ENCODE results near the gene MEST. TPM values are rescaled to one million over a fixed set of nuclear protein-coding genes. Genes with fewer than 3 reads are reported as not detected.

MEST gene
- total RNA-seq, 1 experiment from 2014 or later, result 37.4 TPM

- Histone ChIP-seq H3K27ac (ENCODE audit: low read depth, low read length, poor library complexity, severe bottlenecking) (no peak overlapping the region), H3K4me3 (ENCODE audit: low read depth, low read length, poor library complexity, severe bottlenecking) (no peak overlapping the region), H3K9me3 (ENCODE audit: low read depth, low read length, poor library complexity, severe bottlenecking) (no peaks in the 10 kb centered on the region), H3K36me3 (ENCODE audit: insufficient read depth, low read length, poor library complexity, severe bottlenecking) (no peaks in the 10 kb centered on the region), H3K4me1 (ENCODE audit: insufficient read depth, low read length, poor library complexity, severe bottlenecking) (no peaks in the 10 kb centered on the region), H3K27me3 (replicated peaks; ENCODE audit: insufficient read depth, low read depth, low read length, poor library complexity) (no peaks in the 10 kb centered on the region)
- intact Hi-C loops (cut with micrococcal nuclease; ENCODE audit: unreplicated experiment), result no loop called here
- BruUV-seq (replicated peaks), result no TSS peak
- CTCF ChIA-PET, result no interaction called here
- POLR2A ChIA-PET (ENCODE audit: low non-redundant PET), result no interaction called here
- TF ChIP-seq EZH2 (IDR thresholded peaks at IDR 0.05; ENCODE audit: borderline replicate concordance, low read depth, low read length, poor library complexity, severe bottlenecking), result no peak
- TF ChIP-seq CTCF (conservative IDR thresholded peaks at IDR 0.05; ENCODE audit: low read depth, low read length), result peak; percentile 51
- no peak for DNase-seq (ENCODE audit: low spot score)
Measured at GRCh38 chr7:130486114-130486953, 5.6 kb upstream of the MEST start.

GRCh38 chr7:130486954-130487436 lies 4.9 kb upstream of the MEST start:
- Histone ChIP-seq H3K4me1 (ENCODE audit: insufficient read depth, low read length, poor library complexity, severe bottlenecking) (no peaks in the 10 kb centered on the region), H3K27ac (ENCODE audit: low read depth, low read length, poor library complexity, severe bottlenecking) (no peak overlapping the region), H3K36me3 (ENCODE audit: insufficient read depth, low read length, poor library complexity, severe bottlenecking) (no peaks in the 10 kb centered on the region), H3K27me3 (replicated peaks; ENCODE audit: insufficient read depth, low read depth, low read length, poor library complexity) (no peaks in the 10 kb centered on the region), H3K9me3 (ENCODE audit: low read depth, low read length, poor library complexity, severe bottlenecking) (no peaks in the 10 kb centered on the region), H3K4me3 (ENCODE audit: low read depth, low read length, poor library complexity, severe bottlenecking) (no peak overlapping the region)
- no peak for DNase-seq (ENCODE audit: low spot score)
- intact Hi-C loops (cut with micrococcal nuclease; ENCODE audit: unreplicated experiment), result no loop called here
- no TSS peak for BruUV-seq (replicated peaks)
- ChIA-PET CTCF (no interaction called here), POLR2A (ENCODE audit: low non-redundant PET) (no interaction called here)
- no peak for TF ChIP-seq EZH2 (IDR thresholded peaks at IDR 0.05; ENCODE audit: borderline replicate concordance, low read depth, low read length, poor library complexity, severe bottlenecking)
- TF ChIP-seq CTCF (conservative IDR thresholded peaks at IDR 0.05; ENCODE audit: low read depth, low read length), result no peak

GRCh38 chr7:130488392-130489139 lies 3.3 kb upstream of the MEST start:
- no peak overlapping the region for H3K4me3 ChIP-seq (ENCODE audit: low read depth, low read length, poor library complexity, severe bottlenecking)
- no peaks in the 10 kb centered on the region for H3K36me3 ChIP-seq (ENCODE audit: insufficient read depth, low read length, poor library complexity, severe bottlenecking)
- no peak for DNase-seq (ENCODE audit: low spot score)
- intact Hi-C loops (cut with micrococcal nuclease; ENCODE audit: unreplicated experiment), result no loop called here
- H3K27ac ChIP-seq (ENCODE audit: low read depth, low read length, poor library complexity, severe bottlenecking), result no peak overlapping the region
- ChIA-PET POLR2A (ENCODE audit: low non-redundant PET) (no interaction called here), CTCF (interaction anchor here (1.3 kb wide), 1 partner anchor 270 kb away, joined by 4 read pairs; no protein-coding TSS in a partner anchor)
- H3K9me3 ChIP-seq (ENCODE audit: low read depth, low read length, poor library complexity, severe bottlenecking), result no peaks in the 10 kb centered on the region
- no peak for TF ChIP-seq EZH2 (IDR thresholded peaks at IDR 0.05; ENCODE audit: borderline replicate concordance, low read depth, low read length, poor library complexity, severe bottlenecking)
- no peak for TF ChIP-seq CTCF (conservative IDR thresholded peaks at IDR 0.05; ENCODE audit: low read depth, low read length)
- no TSS peak for BruUV-seq (replicated peaks)
- no peaks in the 10 kb centered on the region for H3K27me3 ChIP-seq (replicated peaks; ENCODE audit: insufficient read depth, low read depth, low read length, poor library complexity)
- no peaks in the 10 kb centered on the region for H3K4me1 ChIP-seq (ENCODE audit: insufficient read depth, low read length, poor library complexity, severe bottlenecking)

Data from A673 (cell line).